Activated CD8-positive, alpha-beta memory T cell treated with anti-CD3 and anti-CD28 coated beads, Interleukin-2, amount 50 U/mL, for 4 hours (primary cell): ENCODE measurements around the gene GPNMB.
"Not testable (repeated sequence)": the region's sequence is repeated elsewhere in the genome, so short reads cannot be mapped to it uniquely, and the experiment has no call there.

Experiments used
- DNase-seq: peaks from one replicate; pipeline ENCODE4 v3.0.0-alpha.2; 2020

The GPNMB gene

DNA sequence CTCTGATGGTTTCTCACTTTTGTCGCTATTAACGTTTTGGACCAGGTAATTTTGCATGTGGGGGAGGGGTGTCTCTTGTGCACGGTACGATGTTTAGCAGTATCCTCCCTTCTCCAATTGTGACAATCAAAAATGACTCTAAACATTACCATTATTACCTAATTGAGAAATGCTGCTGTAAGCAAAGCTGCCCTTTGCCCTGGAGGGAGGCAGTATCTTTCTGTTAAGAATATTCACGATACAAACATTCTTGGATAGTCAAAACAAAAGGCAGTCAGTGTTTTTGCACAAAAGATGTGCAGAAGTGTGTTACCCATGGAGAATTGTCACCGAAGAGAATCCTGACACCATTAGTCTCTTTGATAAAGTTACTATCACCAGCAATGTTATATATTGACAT lies 62.2 kb downstream of the GPNMB start:
- no peak for DNase-seq

DNA sequence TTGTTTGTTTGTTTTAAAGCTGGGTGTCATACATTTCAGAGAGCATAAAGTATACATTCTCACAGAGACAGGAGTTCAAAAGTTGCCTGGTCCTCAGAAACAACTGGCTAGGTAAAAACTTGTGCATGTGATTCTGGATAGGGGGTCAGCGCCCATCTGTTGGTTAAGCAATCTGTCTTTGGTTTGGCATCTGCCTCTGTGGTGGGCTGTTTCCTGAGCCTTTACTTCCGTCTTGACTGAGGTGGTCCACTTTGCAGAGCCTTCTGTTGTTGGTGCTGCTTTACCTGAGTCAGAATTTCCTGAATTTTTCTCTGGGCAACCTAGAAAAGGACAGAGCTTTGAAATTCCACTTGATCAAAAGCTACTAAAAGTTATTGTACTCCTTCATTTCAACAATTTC lies 65.6 kb downstream of the GPNMB start:
- not testable (repeated sequence) for DNase-seq

DNA sequence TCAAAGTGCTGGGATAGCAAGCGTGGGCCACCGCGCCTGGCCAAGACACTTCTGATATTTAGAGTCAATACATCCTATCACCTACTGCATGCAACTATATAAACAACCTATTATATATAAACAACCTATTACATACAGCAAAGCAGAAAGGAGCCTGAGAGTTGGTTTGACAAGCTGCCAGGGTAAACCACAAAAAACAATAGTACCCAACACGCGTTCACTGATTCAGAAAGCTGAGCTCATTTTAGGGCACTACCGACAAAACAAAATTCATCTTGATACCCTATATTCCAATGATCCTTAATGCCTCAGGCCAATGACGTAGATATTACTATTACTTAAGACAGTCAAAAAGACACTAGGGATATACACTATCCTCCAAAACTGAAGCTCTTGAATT lies 68.8 kb downstream of the GPNMB start:
- DNase-seq, result no peak
